HCT116 (cell line): ENCODE results near the gene DNAJC10. TPM values are rescaled to one million over a fixed set of nuclear protein-coding genes. Genes with fewer than 3 reads are reported as not detected.

Source experiments
- ATAC-seq: fragments of 200-7000 bp; cut with Tn5 transposase; 2 replicates; pipeline ENCODE4 v1.9.1; 2020; ENCODE audit warnings: mild to moderate bottlenecking, moderate library complexity
- BruUV-seq: library from RNA; stranded (reverse); fragments of 400-500 nt; replicated peaks from 2 replicates; lab custom pipeline; 2021; lab: Mats Ljungman, UMichigan
- CTCF ChIA-PET: fragments of 300-600 bp; sonication (Branson Sonifier 250); formaldehyde crosslinking; loops from one replicate; lab custom pipeline; 2021; ENCODE audit warnings: antibody characterized with exemption; lab: Charles Lee
- POLR2A ChIA-PET: fragments of 300-600, 350-600 bp; sonication (Branson Sonifier 250); formaldehyde crosslinking; loops from one replicate; lab custom pipeline; 2021; ENCODE audit warnings: antibody characterized with exemption; lab: Charles Lee
- RAD21 ChIA-PET, 2 experiments: fragments of 300-600 bp; sonication (Branson Sonifier 250); formaldehyde crosslinking; loops; one replicate each; lab custom pipeline; 2023; ENCODE audit warnings: low total read pairs in 2 of 2; ENCODE audit not compliant: uncharacterized antibody in 2 of 2, unreplicated experiment in 2 of 2, low non-redundant PET in 1 of 2; lab: Charles Lee
- DNase-seq: peaks from one replicate; pipeline ENCODE4 v3.0.0-alpha.2; 2010; ENCODE audit warnings: low read depth, low spot score
- H2AFZ ChIP-seq: fragments of 200-600 bp; shearing (Covaris generic), sonication (generic); 2 replicates; pipeline ENCODE4 v1.6.1; 2017; ENCODE audit warnings: low read depth, mixed run types, mixed read lengths, antibody characterized with exemption, low read length; ENCODE audit not compliant: poor library complexity, severe bottlenecking
- H3K27ac ChIP-seq: 2 replicates; pipeline ENCODE4 v1.5.1; 2012; ENCODE audit warnings: low read depth, low read length
- H3K27me3 ChIP-seq: fragments of 200-600 bp; sonication (generic); 2 replicates; pipeline ENCODE4 v1.6.1; 2016; ENCODE audit warnings: mixed run types, low read length, mixed read lengths; ENCODE audit not compliant: insufficient read depth
- H3K36me3 ChIP-seq, 2 experiments: fragments of 200-500 bp in 1 of 2; fragments of 200-600 bp in 1 of 2; sonication (Bioruptor generic) in 1 of 2; sonication (generic) in 1 of 2; 2 replicates each; pipeline versions ENCODE4 v1.5.1 to v1.6.1; 2014 to 2016; ENCODE audit warnings: low read length in 2 of 2, inconsistent platforms in 1 of 2, mixed read lengths in 1 of 2, mixed run types in 1 of 2; ENCODE audit not compliant: insufficient read depth in 2 of 2, control insufficient read depth in 1 of 2
- H3K4me1 ChIP-seq, 2 experiments: fragments of 200-600 bp in 1 of 2; sonication (generic) in 1 of 2; 2 replicates each; pipeline versions ENCODE4 v1.5.1 to v1.6.1; 2012 to 2017; ENCODE audit warnings: low read length in 2 of 2, inconsistent platforms in 1 of 2, mild to moderate bottlenecking in 1 of 2, mixed read lengths in 1 of 2, mixed run types in 1 of 2, moderate library complexity in 1 of 2; ENCODE audit not compliant: insufficient read depth in 2 of 2, control insufficient read depth in 1 of 2
- H3K4me2 ChIP-seq: fragments of 200-600 bp; sonication (generic); 2 replicates; pipeline ENCODE4 v1.6.1; 2017; ENCODE audit warnings: mixed run types, low read length, mixed read lengths
- H3K4me3 ChIP-seq, 2 experiments: fragments of 200-600 bp in 1 of 2; sonication (generic) in 1 of 2; replicated peaks in 1 of 2; 2 replicates each; pipeline ENCODE4 v1.5.1; 2011 to 2016; ENCODE audit warnings: low read length in 2 of 2, control low read depth in 1 of 2, low read depth in 1 of 2, mild to moderate bottlenecking in 1 of 2, mixed read lengths in 1 of 2, mixed run types in 1 of 2
- H3K79me2 ChIP-seq: fragments of 200-600 bp; sonication (generic); 2 replicates; pipeline ENCODE4 v1.6.1; 2017; ENCODE audit warnings: mild to moderate bottlenecking, mixed run types, low read length, moderate library complexity, mixed read lengths; ENCODE audit not compliant: insufficient read depth
- H3K9ac ChIP-seq: fragments of 200-600 bp; sonication (generic); 2 replicates; pipeline ENCODE4 v1.6.1; 2016; ENCODE audit warnings: low read length, mixed read lengths
- H3K9me2 ChIP-seq: fragments of 200-600 bp; sonication (generic), shearing (Covaris generic); 2 replicates; pipeline ENCODE4 v1.6.1; 2017; ENCODE audit warnings: mixed run types, mild to moderate bottlenecking, moderate library complexity; ENCODE audit not compliant: insufficient read depth
- H3K9me3 ChIP-seq, 2 experiments: fragments of 200-500 bp in 1 of 2; fragments of 200-600 bp in 1 of 2; sonication (Bioruptor generic) in 1 of 2; sonication (generic) in 1 of 2; 2 replicates each; pipeline ENCODE4 v1.6.1; 2014 to 2017; ENCODE audit warnings: low read length in 2 of 2, mixed read lengths in 2 of 2, inconsistent platforms in 1 of 2, low read depth in 1 of 2, mild to moderate bottlenecking in 1 of 2, mixed run types in 1 of 2, moderate library complexity in 1 of 2; ENCODE audit not compliant: control insufficient read depth in 1 of 2, insufficient read depth in 1 of 2
- H4K20me1 ChIP-seq: fragments of 200-600 bp; sonication (generic), shearing (Covaris generic); 2 replicates; pipeline ENCODE4 v1.6.1; 2017; ENCODE audit warnings: mixed run types, mild to moderate bottlenecking, moderate library complexity; ENCODE audit not compliant: insufficient read depth
- CBX3 ChIP-seq: IDR thresholded peaks from 2 replicates; pipeline ENCODE4 v1.6.1; 2012; ENCODE audit warnings: low read depth
- CTCF ChIP-seq, 3 experiments: fragments of 200-600 bp in 1 of 3; sonication (generic) in 1 of 3; IDR thresholded peaks in 2 of 3; conservative IDR thresholded peaks in 1 of 3; 2 replicates each; pipeline ENCODE4 v1.5.1; 2012 to 2017; ENCODE audit warnings: low read depth in 2 of 3, low read length in 2 of 3, antibody characterized with exemption in 1 of 3, borderline replicate concordance in 1 of 3, control low read depth in 1 of 3, mild to moderate bottlenecking in 1 of 3, mixed read lengths in 1 of 3, mixed run types in 1 of 3, moderate library complexity in 1 of 3; ENCODE audit not compliant: insufficient read depth in 1 of 3
- EZH2 ChIP-seq: fragments of 200-600 bp; sonication (generic); IDR thresholded peaks from 2 replicates; pipeline ENCODE4 v1.6.1; 2017; ENCODE audit warnings: antibody characterized with exemption, mixed run types
- POLR2A ChIP-seq: IDR thresholded peaks from 2 replicates; pipeline ENCODE4 v1.7.0; 2011; ENCODE audit warnings: borderline replicate concordance; ENCODE audit not compliant: insufficient read depth, insufficient read length; ENCODE audit errors: extremely low read depth
- POLR2AphosphoS5 ChIP-seq: IDR thresholded peaks from 2 replicates; pipeline ENCODE4 v1.6.1; 2011; ENCODE audit warnings: mild to moderate bottlenecking, low read depth, low read length, moderate library complexity
- SRF ChIP-seq: IDR thresholded peaks from 2 replicates; pipeline ENCODE4 v1.6.1; 2012; ENCODE audit warnings: low read depth
- ZNF274 ChIP-seq: fragments of 200-500 bp; sonication (Bioruptor generic); IDR thresholded peaks from 2 replicates; pipeline ENCODE4 v1.6.1; 2014; ENCODE audit warnings: mild to moderate bottlenecking, low read depth, low read length, inconsistent platforms
- intact Hi-C: fragments of 100-400 bp; cut with micrococcal nuclease; formaldehyde crosslinking; loops from 2 replicates; pipeline ENCODE4 v1.10.0; 2022
- total RNA-seq: library from RNA; stranded (reverse); gene quantifications from one replicate; pipeline ENCODE4 v1.2.1, GENCODE V29; 2021; ENCODE audit not compliant: unreplicated experiment

Gene DNAJC10
- total RNA-seq, 1 experiment from 2014 or later: 80.4 TPM

- DNase-seq (no peak), ATAC-seq (no peak)
- Histone ChIP-seq H3K36me3 (no peaks in the 10 kb centered on the region), H3K4me1 (no peaks in the 10 kb centered on the region), H3K9me3 (no peaks in the 10 kb centered on the region), H3K27me3 (no peaks in the 10 kb centered on the region), H2AFZ (no peak overlapping the region), H3K79me2 (no peaks in the 10 kb centered on the region), H3K4me2 (no peak overlapping the region), H4K20me1 (no peaks in the 10 kb centered on the region), H3K4me3 (no peak overlapping the region), H3K9me2 (no peaks in the 10 kb centered on the region), H3K9ac (no peak overlapping the region), H3K27ac (no peak overlapping the region)
- ChIA-PET POLR2A (no interaction called here), RAD21 (no interaction called here), CTCF (interaction anchor here (0.6 to 1.2 kb wide), 2 partner anchors 32 to 429 kb away, joined by 3 read pairs; no protein-coding TSS in a partner anchor)
- BruUV-seq: no TSS peak
- no peak for TF ChIP-seq CTCF (IDR thresholded peaks at IDR 0.05 in 2 of 3, conservative IDR thresholded peaks at IDR 0.05 in 1 of 3; ENCODE audit: borderline replicate concordance in 1 of 3, insufficient read depth in 1 of 3, low read depth in 2 of 3, low read length in 2 of 3)
- intact Hi-C loops: no loop called here
These were observed 17.4 kb upstream of the DNAJC10 start for GRCh38 chr2:182698671-182699070.

- no peaks in the 10 kb centered on the region for H3K79me2 ChIP-seq
- intact Hi-C loops: no loop called here
- no TSS peak for BruUV-seq
- H3K9ac ChIP-seq: no peak overlapping the region
- no peak overlapping the region for H3K4me2 ChIP-seq
- no peaks in the 10 kb centered on the region for H4K20me1 ChIP-seq
- ATAC-seq (no peak), DNase-seq (no peak)
- RAD21 ChIA-PET: no interaction called here
- no peaks in the 10 kb centered on the region for H3K36me3 ChIP-seq
- no peaks in the 10 kb centered on the region for H3K9me2 ChIP-seq
- TF ChIP-seq CBX3: no peak
- no peak for TF ChIP-seq ZNF274
- no peak for TF ChIP-seq POLR2A
- no peak for TF ChIP-seq EZH2
- no peak for TF ChIP-seq SRF
- TF ChIP-seq POLR2AphosphoS5: no peak
- CTCF ChIA-PET: no interaction called here
- no peaks in the 10 kb centered on the region for H3K4me1 ChIP-seq
- H2AFZ ChIP-seq: no peak overlapping the region
- no peaks in the 10 kb centered on the region for H3K27me3 ChIP-seq
- H3K27ac ChIP-seq: no peak overlapping the region
- H3K4me3 ChIP-seq: no peak overlapping the region
- POLR2A ChIA-PET: no interaction called here
- H3K9me3 ChIP-seq: no peaks in the 10 kb centered on the region
These were observed 10.3 kb upstream of the DNAJC10 start for GRCh38 chr2:182705761-182706160.
